NCI-H748 (cell line): ENCODE measurements around the gene SCARB2.

Experiments used
- DNase-seq: peaks from one replicate; lab custom pipeline; 2025; ENCODE audit not compliant: unreplicated experiment; lab: John Stamatoyannopoulos, UW

Gene SCARB2

DNA sequence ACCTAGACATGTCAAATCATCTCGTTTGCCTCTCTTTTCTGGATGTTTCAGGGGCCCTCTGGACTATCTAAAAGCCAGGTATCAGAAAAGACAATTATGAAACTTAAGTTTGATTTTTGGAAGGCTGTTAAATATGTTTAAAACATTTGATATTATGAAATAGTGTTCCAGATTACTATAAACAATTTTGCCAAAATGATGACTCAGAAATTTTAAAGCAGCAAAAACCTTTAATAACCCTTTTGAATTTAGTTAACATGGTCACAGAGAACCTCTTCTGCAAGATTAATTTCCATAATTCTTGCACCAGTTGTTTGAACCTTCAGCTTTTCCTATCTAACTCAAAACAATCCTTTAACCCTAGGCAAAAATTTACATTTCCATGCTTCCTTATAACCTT lies 19.1 kb upstream of the SCARB2 start:
- DNase-seq = no peak

DNA sequence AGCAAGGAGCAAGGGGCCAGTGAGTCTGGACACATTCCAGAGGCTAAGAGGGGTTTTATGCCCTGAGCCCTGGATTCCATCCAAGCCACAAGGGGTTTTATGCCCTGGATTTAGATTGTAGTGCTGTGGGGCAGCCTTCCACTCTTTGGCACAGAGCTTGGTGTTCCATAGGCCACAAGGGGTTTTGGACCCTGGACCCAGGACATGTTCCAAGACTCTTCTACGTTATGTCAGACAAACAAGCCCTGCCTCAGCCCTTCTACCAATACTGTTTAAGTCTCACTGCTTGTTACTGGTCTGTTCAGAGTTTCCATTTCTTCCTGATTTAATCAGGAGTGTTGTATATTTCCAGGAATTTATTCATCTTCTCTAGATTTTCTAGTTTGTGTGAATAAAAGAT lies 12.8 kb upstream of the SCARB2 start:
- DNase-seq = no peak

DNA sequence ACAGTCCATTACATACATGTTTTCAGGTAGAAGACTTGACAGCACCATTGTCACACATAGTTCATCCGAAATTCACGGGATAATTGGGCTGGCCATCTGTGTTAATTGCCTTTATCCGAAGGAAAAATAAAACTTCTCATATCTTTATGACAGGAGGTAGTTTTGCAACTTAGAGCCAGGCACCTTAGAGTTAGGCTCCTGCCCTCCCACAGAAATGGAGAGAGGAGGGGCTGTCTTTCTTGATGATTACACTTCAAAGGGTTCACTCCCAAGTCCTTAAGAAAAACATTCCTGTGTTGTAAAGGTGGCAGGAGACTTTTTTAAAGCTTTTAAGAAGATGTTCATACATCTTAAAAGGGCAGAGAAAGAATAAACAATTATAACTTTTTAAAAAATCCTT lies 10.5 kb upstream of the SCARB2 start:
- DNase-seq = no peak

DNA sequence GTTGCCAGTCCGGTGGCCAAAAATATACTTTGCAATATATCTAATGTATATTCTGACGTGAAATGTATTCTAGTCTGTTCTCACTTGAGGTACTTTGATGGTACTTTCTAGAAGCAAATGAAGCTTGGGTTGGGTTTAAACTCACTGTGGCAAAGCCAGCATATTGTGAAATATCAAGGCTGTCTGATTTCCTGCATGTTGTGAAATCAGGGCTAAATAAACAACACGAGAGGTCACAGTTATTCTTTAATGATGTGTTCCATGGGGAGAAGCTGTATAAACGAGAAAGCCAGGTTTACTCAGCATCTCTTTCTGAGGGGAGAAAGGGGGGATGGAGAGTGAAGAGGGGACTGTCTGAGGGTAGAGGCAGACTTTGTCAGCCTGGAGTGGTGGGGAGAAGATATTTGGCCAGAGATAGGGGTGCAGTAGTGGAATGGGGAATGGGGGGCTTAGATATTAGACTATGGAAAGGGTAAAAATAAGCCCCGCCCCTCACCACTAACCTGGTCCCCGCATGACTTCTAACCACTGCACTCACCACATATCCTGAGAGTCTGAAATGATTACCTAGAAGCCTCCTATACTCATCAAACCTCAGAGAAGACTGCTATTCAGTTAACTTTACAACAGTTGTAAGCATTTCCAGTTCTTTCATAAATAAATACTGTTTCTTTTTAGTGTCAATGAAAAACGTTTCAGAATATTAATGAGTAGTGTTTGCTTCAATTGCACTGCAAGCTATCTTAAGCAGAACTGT lies 5.9 kb upstream of the SCARB2 start:
- DNase-seq = no peak

DNA sequence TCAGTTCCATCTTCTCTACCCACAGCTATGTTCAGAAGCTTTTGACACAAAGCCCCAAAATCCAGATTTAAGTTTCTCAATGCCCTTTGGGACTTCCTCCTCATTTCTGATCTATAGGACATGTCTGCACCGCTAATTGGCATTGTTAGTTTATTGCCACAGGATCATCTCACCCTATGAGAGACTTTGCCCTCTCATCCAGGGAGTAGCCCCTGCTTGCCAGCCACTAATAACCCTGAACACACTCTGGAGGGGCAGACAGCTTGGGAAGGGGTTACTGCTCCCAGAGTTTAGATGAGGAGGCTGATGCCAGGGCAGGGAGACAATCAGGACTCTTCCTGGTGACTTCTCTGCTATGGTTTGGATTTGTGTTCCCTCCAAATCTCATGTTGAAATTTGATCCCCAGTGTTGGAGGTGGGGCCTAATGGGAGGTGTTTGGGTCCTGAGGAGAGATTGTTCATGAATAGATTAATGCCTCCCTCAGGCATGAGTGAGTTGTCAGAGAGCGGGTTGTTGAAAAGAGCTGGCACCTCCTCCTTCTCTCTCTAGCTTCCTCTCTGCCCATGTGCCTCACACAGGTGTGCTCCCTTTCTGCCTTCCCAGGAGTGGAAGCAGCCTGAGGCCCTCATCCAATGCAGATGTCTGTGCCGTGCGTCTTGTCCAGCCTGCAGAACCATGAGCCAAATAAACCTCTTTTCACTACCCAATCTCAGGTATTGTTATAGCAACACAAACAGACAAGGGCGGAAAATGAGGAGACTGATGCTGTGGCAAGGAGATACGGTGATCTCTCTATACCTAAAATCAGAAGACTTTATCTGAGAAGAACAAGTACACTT lies 3.6 kb upstream of the SCARB2 start:
- peak; percentile 33 for DNase-seq

DNA sequence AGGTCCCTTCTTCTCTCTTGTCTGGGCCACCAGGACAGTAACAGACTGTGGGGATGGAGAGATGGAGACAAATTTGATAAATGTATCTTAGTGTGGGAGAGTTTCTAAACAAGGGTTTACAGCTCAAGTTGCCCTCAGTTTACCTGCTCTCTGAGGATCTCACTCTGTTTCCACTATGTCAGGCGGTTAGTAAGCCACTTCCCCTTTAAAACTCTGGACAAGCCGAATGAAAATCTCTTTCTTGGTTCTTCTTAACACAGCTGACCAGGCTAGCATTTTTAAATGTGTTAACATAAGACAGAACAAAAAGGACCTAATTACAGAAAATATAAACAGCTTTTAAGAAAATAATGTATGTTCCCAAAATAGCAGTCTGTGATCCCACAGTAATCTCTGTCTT lies 2.9 kb upstream of the SCARB2 start:
- no peak for DNase-seq

DNA sequence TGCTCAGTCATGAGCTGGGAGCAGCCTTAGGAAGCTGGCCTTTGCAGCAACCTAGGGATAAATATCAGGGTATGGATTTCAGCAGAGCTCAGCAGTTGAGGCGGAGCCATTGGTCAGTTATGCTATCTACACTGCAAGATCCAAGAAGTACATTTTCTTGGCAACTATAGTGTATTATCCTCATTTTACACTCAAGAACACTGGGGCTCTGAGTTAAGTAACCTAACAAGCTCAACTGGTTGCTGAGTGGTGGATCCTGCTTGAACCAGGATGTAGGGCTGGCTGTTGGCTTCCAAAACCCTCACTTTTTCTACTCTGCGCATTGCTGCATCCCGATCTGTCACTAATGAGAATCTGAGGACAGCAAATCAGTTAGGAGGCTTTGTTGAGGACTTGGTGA lies 1.5 kb upstream of the SCARB2 start:
- DNase-seq = no peak

DNA sequence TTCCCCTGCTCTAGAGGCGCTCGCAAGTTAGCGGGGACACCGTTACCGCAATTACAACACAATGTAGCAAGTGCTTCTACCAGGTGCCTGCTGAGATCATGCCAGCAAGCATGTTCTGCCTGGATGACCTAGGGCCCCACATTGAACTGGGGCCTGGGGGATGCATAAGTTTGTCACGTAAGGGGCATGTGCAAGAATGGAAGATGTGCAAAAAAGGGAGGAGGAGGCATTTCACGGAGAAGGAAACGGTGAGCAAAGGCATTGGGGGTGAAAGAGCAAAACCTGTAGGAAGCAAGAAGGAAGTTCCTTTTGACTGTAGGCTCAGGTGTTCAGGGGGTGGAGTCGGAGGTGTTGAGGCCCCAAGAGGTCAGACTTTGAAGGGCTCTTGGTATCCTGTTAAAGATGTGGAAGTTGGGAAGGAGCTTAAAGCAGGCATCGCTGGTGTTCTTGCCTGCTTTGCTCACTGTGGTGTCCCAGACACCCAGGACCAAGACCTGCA lies 602 bp upstream of the SCARB2 start:
- DNase-seq = no peak

DNA sequence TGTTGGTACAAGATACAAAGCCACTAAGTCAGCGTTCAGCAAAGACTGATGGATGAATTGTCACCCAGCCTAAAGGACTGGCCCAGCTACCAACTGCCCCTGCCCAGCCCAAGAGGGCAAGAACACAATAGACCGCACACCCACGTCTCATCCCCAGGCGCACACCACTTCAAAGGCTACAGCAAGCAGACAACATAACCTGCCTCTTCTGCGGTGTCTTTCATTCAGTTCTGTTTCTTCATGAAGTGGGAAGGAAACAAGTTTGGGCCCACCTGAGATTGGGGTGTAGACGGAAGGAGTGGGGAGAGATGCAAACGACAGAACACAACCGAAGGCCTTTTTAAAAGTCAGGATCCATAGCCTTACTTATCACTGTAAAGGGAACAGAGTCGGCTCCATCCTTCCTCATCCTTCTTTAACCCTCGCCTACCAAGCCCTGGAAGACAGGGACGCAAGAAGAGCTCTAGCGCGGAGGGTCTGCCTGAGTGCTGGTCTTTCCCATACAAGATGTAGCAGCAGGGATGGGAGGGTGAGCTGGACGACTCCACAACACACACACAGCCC lies 691 bp downstream of the SCARB2 start:
- DNase-seq = peak; percentile 44

DNA sequence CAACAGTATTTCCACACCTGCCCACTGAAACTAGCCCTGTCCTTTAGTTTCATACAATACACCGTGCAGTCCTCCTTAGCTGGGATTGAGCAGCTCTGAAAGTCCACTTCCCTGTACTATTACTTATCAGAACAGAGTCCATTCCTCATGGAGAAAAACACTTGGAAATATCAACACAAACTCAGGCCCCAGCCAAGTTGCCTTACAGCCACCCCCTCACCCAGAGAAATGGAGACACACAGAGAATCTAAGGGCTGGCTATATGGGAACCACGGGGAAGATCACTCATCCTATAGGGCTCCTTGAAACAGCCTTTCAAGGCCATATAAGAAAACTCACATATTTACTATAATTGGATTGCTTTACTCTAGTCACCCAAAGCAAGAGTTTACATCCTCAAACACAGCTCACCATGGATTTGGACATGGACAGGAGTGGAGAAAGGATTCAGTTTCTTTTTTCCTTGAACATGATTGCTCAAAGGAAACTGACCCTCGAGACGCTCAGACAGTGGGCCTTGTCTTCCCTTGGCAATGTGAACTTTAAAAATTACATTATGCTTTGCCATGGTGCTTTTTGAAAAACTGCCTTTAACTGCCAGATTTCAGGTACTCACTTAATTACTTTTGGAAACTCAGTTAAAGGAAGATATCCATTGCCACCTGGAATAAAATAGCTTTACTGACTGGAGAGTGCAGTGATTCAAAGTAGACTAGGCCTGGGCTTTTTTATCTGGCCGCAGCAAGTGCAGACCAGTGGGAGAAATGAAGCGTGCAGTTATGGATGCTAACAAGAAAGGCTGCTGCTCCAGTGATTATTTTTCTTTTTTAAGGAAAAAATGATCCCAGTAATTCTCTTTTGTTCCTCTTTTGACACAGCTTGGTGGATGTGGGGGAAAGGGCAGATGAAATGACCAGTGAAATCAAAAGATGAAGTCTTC lies 1.6 kb downstream of the SCARB2 start:
- DNase-seq = no peak

DNA sequence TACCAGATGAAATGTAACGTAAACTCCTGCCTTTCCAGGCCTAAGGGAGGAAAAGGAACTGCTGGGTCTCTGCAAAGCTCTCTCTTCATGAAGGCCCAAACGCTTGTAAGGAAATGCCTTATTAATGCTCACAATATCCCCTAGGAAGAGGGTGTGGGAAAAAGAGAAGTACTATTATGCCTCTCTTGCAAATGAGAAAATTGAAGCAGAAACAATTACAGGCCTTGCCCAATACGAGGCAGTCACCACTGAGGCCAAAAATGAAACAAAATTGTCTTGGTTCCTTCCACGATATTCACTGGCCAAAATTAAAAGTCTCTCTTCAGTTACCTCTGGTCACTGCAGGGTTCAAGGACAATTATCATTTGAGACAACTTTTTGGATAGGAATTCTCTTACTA lies 3.2 kb downstream of the SCARB2 start:
- DNase-seq = no peak

DNA sequence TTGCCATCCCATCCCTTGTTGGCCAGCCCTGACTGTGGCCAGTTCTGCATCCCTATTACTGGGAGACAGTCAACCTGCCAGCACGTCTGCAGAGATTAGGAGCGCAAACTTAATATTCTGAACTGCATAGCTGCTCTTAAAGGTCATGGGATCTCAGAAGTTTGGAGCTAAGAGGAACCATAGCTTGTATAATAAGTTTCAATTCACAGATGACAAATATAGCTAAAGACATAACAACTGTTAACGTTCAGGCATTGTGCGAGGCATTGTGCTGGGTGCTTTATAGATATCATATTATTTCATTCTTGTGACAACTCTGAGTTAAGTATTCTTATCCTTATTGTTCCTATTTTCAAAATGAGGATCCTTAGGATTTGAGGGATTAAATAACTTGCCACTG lies 3.7 kb downstream of the SCARB2 start:
- no peak for DNase-seq

DNA sequence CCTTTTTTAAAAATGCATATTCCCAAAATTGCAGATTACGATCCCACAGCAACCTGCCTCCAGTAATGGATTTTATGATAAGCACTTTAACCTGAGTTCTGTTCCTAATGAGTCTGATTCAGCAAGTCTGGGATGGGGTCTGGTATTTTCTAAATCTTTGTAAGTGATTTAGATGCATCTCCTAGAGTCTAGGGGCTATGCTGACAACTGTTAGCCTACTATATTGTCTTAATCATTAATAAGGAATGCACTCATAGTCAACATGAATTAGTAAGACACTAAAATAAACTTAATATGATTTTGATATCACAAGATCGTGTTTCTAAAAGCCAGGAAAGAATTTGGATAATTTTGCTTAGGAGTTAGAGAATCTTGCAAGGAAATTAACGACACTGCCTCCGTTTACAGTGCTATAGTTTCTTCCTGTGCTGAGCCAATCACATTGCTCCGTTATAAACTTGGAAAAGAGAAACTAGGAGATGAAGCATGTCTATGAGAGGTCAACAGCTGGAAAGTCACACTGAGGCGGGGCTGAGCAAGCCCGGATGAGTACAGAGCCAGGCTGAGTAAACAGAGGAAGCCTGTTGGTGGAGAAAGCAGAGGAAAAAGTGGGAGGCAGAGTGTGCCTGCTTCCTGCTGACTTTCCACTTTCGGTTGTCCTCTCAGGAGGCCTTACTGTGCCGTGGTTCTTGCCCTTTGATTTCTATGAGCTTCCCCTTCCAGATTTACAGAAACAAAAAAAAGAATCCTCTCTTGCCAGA lies 5.4 kb downstream of the SCARB2 start:
- peak; percentile 42 for DNase-seq

DNA sequence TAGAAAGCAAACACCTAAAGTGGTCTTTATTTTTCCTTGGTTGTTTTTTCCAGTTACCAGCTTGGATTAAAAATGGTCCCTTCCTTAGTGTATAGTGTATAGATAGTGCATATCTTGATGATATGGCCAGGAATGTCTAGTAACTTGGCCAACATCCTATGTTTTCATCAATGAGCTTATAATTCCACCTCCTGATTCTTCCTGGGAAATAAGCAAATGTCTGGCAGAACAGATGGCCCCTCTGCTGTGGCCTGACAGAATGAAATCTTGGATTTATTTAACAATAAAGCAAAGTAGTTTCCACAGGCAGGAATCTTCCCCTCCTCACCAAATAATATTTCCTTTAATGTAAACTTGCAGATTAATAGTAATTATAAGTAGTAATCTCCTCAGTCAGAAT lies 6.1 kb downstream of the SCARB2 start:
- DNase-seq = no peak

DNA sequence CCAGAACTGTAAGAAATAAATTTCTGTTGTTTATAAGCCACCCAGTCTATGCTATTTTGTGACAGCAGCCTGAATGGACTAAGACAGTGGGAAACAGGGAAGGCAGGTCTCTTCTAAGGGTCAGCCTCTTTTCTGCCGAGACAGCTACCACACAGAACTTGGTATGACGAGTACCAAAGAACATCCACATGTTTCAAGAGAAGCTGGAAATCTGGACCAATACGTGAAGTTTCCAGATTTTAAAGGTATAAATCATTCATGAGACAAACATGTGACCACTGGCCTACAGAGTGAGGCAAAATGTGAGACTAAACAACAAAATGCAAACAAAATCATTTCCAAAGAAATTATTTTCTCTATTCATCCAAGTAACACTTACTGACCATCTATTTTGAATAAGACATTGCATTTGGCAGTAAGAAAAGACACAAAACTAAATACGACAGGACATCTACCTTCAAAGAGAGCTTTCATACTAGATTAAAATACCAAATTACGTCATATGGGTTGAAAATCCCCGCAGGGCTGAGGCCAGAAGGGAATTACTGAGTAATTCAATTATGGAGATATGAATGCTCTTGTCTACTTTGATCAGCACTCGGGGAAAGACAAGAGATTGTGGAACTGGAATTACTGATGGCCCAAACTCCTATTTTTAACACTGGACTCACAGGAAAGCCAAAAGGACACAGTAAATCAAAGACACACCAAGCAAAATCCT lies 7.2 kb downstream of the SCARB2 start:
- no peak for DNase-seq

DNA sequence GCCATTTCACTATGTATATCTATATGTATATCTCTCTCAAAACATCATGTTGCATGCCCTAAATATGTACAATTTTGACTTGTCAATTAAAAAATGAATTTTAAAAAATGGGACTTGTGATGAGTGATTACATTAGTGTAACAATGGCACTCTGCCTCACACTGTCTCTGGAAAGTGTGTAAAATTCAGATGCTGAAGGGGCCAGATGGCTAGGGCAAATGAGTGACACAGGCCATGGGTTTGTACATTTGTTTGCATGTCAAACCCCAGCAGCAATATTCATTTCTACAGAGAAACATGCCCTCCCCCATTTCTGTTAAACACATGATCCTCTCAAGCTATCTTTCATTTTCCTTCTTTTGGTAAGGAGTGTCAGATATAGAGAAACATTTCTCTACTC lies 8.1 kb downstream of the SCARB2 start:
- DNase-seq = no peak

DNA sequence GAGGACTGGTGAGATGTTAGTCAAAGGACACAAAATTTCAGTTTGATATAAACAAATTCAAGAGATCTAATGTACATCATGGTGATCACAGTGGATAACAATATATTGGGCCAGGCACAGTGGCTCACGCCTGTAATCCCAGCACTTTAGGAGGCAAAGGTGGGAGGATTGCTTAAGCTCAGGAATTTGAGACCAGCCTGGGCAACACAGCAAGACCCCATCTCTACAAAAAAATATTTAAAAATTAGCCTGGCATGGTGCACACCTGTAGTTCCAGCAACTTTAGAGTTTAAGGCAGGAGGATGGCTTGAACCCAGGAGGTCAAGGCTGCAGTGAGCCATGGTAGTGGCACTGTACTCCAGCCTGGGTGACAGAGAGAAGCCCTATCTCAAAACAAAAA lies 8.7 kb downstream of the SCARB2 start:
- no peak for DNase-seq

DNA sequence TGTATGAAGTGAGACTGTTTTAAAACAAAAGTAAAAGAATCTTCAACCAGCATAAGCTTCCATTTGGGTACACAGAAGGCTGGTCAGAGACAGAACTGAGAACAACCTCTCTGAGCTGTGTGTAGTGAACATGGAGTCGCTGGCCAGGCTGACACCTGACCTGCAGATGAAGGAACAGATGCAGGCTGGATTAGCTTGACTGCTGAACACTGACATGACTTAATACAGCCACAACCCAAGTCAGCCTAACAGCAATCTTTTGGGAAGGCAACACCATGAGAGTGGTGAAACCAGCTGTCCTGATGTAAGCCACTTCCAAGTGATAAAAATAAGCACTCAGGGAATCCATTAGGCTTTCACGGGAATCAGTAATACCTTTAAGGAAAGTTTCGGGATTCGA lies 10.1 kb downstream of the SCARB2 start:
- no peak for DNase-seq

DNA sequence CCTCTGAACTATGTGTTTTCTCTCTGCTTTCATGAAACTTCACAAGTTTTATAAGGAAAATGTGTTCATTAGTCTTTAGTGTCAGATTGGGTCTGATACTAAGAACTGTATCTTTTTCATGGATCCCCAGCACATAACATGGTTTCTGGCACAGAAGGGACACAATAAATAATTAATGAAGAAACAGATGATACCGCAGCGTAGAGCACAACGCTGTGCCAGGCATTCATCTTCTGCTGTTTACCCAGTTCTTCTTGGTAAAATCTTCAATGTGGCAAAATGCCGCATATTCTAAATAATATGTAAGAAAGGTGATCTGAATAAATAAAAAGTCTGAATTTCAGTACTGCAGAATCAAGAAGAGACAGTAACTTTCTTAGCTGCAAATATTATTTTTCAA lies 12.3 kb downstream of the SCARB2 start:
- DNase-seq = no peak
